Upper lobe of right lung (tissue), 1 donor: Measurements from ENCODE around the gene CRIP2. TPM values are rescaled to one million over a fixed set of nuclear protein-coding genes. Genes with fewer than 3 reads are reported as not detected.

Experiments used
- ATAC-seq: fragments of 200-7000 bp; cut with Tn5 transposase; one replicate; pipeline ENCODE4 v1.9.1; 2020; ENCODE audit warnings: mild to moderate bottlenecking, moderate library complexity
- DNase-seq: peaks from one replicate; pipeline ENCODE4 v3.0.0-alpha.2; 2020
- H3K27ac ChIP-seq: fragments of 200-600 bp; one replicate; pipeline ENCODE4 v1.8.0; 2022
- H3K27me3 ChIP-seq: fragments of 200-600 bp; one replicate; pipeline ENCODE4 v1.8.0; 2022; ENCODE audit warnings: mild to moderate bottlenecking
- H3K36me3 ChIP-seq: fragments of 200-600 bp; one replicate; pipeline ENCODE4 v1.8.0; 2022
- H3K4me1 ChIP-seq: fragments of 200-600 bp; one replicate; pipeline ENCODE4 v1.8.0; 2022
- H3K4me3 ChIP-seq: fragments of 200-600 bp; one replicate; pipeline ENCODE4 v1.8.0; 2022; ENCODE audit warnings: mild to moderate bottlenecking
- H3K9me3 ChIP-seq: fragments of 200-600 bp; one replicate; pipeline ENCODE4 v1.8.0; 2022
- intact Hi-C: fragments of 100-400 bp; cut with DNase I; formaldehyde crosslinking; loops from one replicate; pipeline ENCODE4 v1.11.0; 2022
- total RNA-seq: library from RNA; stranded (reverse); fragmentation: NEBNext Ultra II Directional; extraction: Animal tissue kit (Norgen Biotek cat#: 25700); gene quantifications from one replicate; pipeline ENCODE4 v1.2.1, GENCODE V29; 2021
- TF ChIP-seq, protein P1 (sequence below): fragments of 200-600 bp; IDR thresholded peaks from one replicate; pipeline ENCODE4 v1.8.0; 2022; ENCODE audit warnings: antibody characterized with exemption
- donor health status: DM: no; HTN: yes; CAD: no; lungs with severe emphysema.

Gene CRIP2
- total RNA-seq, 1 donor from 2014 or later: 191 TPM

DNA sequence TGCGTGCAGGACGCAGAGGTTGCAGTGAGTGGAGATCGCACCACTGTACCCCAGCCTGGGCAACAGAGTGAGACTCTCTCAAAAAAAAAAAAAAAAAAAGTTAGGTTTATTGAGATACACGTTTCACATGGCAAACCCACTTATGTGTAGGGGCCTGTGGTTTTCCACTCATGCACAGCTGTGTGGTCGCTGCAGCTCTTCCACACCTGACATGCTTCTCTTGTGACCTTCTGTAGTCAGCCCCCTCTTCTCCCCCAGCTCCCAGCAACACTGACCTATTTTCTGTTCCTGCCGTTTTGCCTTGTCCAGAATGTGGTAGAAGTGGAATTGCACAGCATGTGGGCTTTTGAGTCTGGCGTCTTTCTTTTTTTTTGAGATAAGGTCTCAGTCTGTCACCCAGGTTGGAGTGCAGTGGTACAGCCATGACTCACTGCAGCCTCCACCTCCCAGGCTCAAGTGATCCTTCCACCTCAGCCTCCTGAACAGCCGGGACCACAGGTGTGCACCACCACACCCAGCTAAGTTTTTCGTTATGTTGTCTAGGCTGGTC, 46.6 kb upstream of the CRIP2 start:
- no peaks in the 10 kb centered on the region for H3K9me3 ChIP-seq
- no peaks in the 10 kb centered on the region for H3K27me3 ChIP-seq
- H3K36me3 ChIP-seq: no peaks in the 10 kb centered on the region
- TF ChIP-seq, protein P1, sequence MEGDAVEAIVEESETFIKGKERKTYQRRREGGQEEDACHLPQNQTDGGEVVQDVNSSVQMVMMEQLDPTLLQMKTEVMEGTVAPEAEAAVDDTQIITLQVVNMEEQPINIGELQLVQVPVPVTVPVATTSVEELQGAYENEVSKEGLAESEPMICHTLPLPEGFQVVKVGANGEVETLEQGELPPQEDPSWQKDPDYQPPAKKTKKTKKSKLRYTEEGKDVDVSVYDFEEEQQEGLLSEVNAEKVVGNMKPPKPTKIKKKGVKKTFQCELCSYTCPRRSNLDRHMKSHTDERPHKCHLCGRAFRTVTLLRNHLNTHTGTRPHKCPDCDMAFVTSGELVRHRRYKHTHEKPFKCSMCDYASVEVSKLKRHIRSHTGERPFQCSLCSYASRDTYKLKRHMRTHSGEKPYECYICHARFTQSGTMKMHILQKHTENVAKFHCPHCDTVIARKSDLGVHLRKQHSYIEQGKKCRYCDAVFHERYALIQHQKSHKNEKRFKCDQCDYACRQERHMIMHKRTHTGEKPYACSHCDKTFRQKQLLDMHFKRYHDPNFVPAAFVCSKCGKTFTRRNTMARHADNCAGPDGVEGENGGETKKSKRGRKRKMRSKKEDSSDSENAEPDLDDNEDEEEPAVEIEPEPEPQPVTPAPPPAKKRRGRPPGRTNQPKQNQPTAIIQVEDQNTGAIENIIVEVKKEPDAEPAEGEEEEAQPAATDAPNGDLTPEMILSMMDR: no peak
- DNase-seq (no peak), ATAC-seq (no peak)
- no peak overlapping the region for H3K27ac ChIP-seq
- intact Hi-C loops: no loop called here
- peaks cover 4% of the 10 kb centered on the region for H3K4me1 ChIP-seq
- H3K4me3 ChIP-seq: no peak overlapping the region

DNA sequence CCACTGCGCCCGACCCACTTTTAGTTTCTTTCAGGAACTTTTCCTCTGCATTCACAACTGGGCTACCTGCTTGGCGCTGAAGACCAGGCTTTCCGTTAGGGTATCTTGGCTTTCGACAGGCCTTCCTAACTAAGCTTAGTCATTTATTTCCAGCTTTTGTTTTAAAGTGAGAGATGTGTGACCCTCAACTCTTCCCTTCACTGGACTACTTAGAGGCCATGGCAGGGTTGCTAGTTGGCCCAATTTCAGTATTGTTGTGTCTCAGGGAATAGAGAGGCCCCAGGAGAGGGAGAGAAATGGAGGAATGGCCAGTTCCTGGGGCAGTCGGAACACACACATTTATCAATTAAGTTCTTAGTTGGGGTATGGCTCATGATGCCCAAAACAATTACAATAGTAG, 44.6 kb upstream of the CRIP2 start:
- Histone ChIP-seq H3K4me3 (no peak overlapping the region), H3K4me1 (peaks cover 4% of the 10 kb centered on the region), H3K9me3 (no peaks in the 10 kb centered on the region), H3K36me3 (no peaks in the 10 kb centered on the region), H3K27ac (peak overlapping the region; percentile 17), H3K27me3 (no peaks in the 10 kb centered on the region)
- ATAC-seq (no peak), DNase-seq (no peak)
- intact Hi-C loops: no loop called here
- TF ChIP-seq, protein P1: no peak

DNA sequence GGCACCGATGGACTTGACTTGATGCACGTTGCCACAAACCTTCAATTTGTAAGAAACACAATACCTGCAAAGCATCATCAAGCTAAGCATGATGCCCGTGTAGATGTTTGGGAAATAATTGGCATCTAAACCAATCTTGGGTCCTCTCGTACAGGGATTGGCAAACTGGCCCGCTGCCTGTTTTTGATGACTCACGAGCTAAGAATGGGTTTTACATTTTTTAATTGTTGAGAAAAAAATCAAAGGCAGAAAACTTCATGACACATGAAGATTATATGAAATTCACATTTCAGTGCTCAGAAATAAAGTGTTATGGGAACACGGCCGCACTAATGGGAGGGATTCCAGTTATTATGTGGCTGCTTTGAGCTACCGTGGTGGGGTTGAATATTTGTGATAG, 44.1 kb upstream of the CRIP2 start:
- Histone ChIP-seq H3K9me3 (no peaks in the 10 kb centered on the region), H3K36me3 (no peaks in the 10 kb centered on the region), H3K4me1 (peaks cover 4% of the 10 kb centered on the region), H3K27ac (peak overlapping the region; percentile 17), H3K4me3 (no peak overlapping the region), H3K27me3 (no peaks in the 10 kb centered on the region)
- DNase-seq (no peak), ATAC-seq (peak; percentile 35)
- TF ChIP-seq, protein P1: no peak
- intact Hi-C loops: no loop called here

DNA sequence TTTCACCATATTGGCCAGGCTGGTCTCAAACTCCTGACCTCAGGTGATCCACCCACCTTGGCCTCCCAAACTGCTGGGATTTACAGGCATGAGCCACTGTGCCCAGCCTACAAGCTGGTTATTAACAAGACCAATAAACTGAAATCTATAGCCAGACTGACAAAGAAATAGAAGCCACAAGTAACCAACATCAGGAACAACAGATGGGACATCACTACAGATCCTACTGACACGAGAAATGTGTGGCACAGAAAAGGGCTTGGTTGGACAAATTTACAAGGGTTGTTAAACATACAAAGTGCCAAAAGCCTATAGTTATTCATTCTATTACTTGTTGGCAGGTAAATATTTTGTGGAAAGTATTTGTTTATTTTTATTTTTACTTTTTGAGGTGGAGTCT, 43.4 kb upstream of the CRIP2 start:
- ATAC-seq (no peak), DNase-seq (no peak)
- Histone ChIP-seq H3K27ac (no peak overlapping the region), H3K27me3 (no peaks in the 10 kb centered on the region), H3K4me1 (peaks cover 4% of the 10 kb centered on the region), H3K4me3 (no peak overlapping the region), H3K9me3 (no peaks in the 10 kb centered on the region), H3K36me3 (no peaks in the 10 kb centered on the region)
- intact Hi-C loops: no loop called here
- TF ChIP-seq, protein P1: no peak

DNA sequence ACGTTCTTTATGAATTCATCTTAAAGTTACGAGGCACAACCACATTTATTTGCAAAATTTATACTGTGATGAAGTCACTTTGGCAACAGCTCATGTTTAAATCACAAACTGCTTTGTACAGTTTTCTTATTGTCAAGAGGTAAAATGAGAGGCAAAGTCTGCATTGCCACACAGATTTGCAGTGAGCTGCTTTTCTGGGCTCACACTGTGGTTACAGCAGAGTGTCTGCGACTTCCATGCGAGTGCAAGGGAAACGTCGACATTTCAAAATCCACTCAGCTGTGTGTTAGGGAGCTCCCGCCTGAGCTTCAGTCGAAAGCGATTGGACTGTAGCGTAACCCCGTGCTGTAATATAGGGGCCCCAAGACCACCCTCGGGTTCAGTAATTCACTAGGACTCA, 42.0 kb upstream of the CRIP2 start:
- DNase-seq: no peak
- Histone ChIP-seq H3K9me3 (no peaks in the 10 kb centered on the region), H3K27me3 (no peaks in the 10 kb centered on the region), H3K4me3 (no peak overlapping the region), H3K27ac (no peak overlapping the region), H3K36me3 (no peaks in the 10 kb centered on the region), H3K4me1 (peaks cover 4% of the 10 kb centered on the region)
- ATAC-seq: no peak
- TF ChIP-seq, protein P1: no peak
- intact Hi-C loops: no loop called here

DNA sequence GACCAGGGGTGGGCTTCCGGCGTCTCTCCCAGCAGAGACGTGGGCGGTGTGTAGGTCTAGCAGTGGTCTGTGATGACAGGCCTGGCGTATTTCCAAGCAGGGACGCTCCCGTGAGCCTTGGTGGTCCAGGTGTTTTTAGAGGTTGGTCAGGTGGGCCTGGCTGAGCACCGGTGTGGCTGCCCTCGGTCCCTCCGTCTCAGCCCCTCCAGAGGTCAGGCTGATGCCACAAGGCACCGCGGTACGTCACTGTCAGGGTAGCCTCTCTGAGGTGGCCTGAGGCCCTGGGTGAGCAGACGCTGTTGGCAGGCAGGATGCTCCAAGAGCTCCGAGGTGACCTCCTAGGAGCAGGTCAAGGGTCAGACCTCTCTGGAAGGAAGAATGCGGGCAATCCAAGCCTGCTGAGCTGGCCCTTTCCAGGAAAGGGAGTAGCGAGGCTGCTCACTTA, 41.4 kb upstream of the CRIP2 start:
- ATAC-seq: peak; percentile 8
- intact Hi-C loops: no loop called here
- TF ChIP-seq, protein P1: no peak
- Histone ChIP-seq H3K4me1 (peaks cover 4% of the 10 kb centered on the region), H3K9me3 (no peaks in the 10 kb centered on the region), H3K27me3 (no peaks in the 10 kb centered on the region), H3K27ac (no peak overlapping the region), H3K4me3 (no peak overlapping the region), H3K36me3 (no peaks in the 10 kb centered on the region)
- no peak for DNase-seq
